Activated CD4-positive, alpha-beta T cell treated with anti-CD3 and anti-CD28 coated beads, Interleukin-2, amount 50 U/mL, for 24 hours (primary cell): ENCODE data around the gene QDPR.
A peak's percentile ranks its signal among the peaks of the same experiment; 100 is the strongest.
"Not testable (repeated sequence)": the region's sequence is repeated elsewhere in the genome, so short reads cannot be mapped to it uniquely, and the experiment has no call there.

Source experiments
- DNase-seq, 2 donors: peaks; one replicate each; pipeline ENCODE4 v3.0.0-alpha.2; 2020; ENCODE audit warnings: low read depth in 1 of 2, low spot score in 1 of 2

The QDPR gene

GRCh38 chr4:17511950-17512795, at the start of gene QDPR:
Gene QDPR, minus strand, starts transcription at chr4:17512090. Its CDS starts 36 bp downstream, at chr4:17512054.
- peak; percentile 50 to 59 for DNase-seq

GRCh38 chr4:17561195-17561909, 49.5 kb upstream of the QDPR start:
- no peak for DNase-seq

- no peak for DNase-seq
Observed at GRCh38 chr4:17560065-17560673, 48.3 kb upstream of the QDPR start.

- no peak for DNase-seq
Observed at GRCh38 chr4:17559709-17560048, 47.8 kb upstream of the QDPR start.

GRCh38 chr4:17558941-17559708, 47.2 kb upstream of the QDPR start:
- no peak for DNase-seq

GRCh38 chr4:17557880-17558279, 46.0 kb upstream of the QDPR start:
- DNase-seq: no peak

GRCh38 chr4:17556498-17556897, 44.6 kb upstream of the QDPR start:
- DNase-seq: no peak

GRCh38 chr4:17554568-17554967, 42.7 kb upstream of the QDPR start:
- no peak for DNase-seq

GRCh38 chr4:17552427-17552826, 40.5 kb upstream of the QDPR start:
- no peak for DNase-seq

GRCh38 chr4:17550549-17550948, 38.7 kb upstream of the QDPR start:
- no peak for DNase-seq

- DNase-seq: no peak
Observed at GRCh38 chr4:17546678-17547077, 34.8 kb upstream of the QDPR start.

GRCh38 chr4:17546222-17546621, 34.3 kb upstream of the QDPR start:
- no peak for DNase-seq

GRCh38 chr4:17545374-17546140, 33.7 kb upstream of the QDPR start:
- DNase-seq: no peak

- no peak for DNase-seq
Observed at GRCh38 chr4:17544831-17545234, 32.9 kb upstream of the QDPR start.

- DNase-seq: no peak
Observed at GRCh38 chr4:17544205-17544604, 32.3 kb upstream of the QDPR start.

- DNase-seq: not testable (repeated sequence)
Observed at GRCh38 chr4:17537060-17537459, 25.2 kb upstream of the QDPR start.

- DNase-seq: no peak
Observed at GRCh38 chr4:17535906-17536305, 24.0 kb upstream of the QDPR start.

GRCh38 chr4:17535242-17535641, 23.4 kb upstream of the QDPR start:
- DNase-seq: no peak

- no peak for DNase-seq
Observed at GRCh38 chr4:17534705-17535104, 22.8 kb upstream of the QDPR start.

GRCh38 chr4:17531538-17532285, 19.8 kb upstream of the QDPR start:
- DNase-seq: no peak
